NK-92 (cell line): ENCODE measurements around the gene CA5B.
"Not testable (repeated sequence)": the region's sequence is repeated elsewhere in the genome, so short reads cannot be mapped to it uniquely, and the experiment has no call there.

Source experiments
- DNase-seq: peaks from one replicate; lab custom pipeline; 2025; ENCODE audit not compliant: unreplicated experiment; lab: John Stamatoyannopoulos, UW

CA5B gene, protein sequence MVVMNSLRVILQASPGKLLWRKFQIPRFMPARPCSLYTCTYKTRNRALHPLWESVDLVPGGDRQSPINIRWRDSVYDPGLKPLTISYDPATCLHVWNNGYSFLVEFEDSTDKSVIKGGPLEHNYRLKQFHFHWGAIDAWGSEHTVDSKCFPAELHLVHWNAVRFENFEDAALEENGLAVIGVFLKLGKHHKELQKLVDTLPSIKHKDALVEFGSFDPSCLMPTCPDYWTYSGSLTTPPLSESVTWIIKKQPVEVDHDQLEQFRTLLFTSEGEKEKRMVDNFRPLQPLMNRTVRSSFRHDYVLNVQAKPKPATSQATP

DNA sequence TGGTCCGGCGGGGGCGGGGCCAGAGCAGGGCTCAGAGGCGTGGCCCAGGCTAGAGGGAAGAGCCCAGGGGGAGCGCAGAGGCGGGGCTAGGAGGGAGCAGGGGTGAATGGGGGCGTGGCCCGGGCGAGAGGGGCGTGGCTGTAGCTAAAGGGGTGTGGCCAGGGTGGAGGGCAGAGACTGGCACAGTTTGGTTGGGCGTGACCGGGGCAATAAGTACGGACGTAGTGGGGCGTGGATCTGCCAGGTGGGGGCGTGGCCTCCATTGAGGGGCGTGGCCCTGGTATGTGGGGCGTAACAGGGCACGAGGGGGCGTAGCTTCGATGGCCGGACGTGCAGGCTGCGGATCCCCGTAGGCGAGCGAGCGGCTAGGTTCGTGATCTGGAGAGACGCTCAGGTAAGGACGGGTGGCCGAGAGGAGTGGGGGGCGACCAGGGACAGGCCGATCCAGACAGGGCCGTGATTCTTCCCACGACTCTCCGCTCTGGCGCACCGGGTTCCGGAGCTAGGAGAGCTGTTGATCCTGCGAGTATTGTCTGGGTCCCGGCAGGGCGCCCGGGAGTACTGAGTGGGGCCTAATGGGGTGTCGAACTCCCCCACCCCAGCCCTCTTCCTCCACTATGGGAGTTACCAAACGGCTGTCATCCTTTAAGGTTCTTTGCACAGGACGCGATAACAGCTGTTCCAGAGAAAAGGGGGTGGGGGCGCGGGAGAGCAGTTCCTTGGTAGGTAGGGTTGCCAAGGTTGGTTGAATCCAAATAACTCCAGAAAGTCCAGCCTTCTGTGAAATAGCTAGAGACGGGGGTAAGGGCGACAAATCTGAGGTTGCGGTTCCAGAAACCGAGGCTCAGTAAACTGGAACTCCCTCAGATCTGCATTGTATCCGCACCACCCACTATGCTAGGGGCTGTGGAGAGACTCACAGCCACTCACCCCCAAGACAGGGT lies at the start of gene CA5B:
Gene CA5B, plus strand, starts transcription at position 312 of the 944 bp plus-strand sequence. CDS start 11,754 bp downstream, outside the sequence.
- peak; percentile 61 for DNase-seq

DNA sequence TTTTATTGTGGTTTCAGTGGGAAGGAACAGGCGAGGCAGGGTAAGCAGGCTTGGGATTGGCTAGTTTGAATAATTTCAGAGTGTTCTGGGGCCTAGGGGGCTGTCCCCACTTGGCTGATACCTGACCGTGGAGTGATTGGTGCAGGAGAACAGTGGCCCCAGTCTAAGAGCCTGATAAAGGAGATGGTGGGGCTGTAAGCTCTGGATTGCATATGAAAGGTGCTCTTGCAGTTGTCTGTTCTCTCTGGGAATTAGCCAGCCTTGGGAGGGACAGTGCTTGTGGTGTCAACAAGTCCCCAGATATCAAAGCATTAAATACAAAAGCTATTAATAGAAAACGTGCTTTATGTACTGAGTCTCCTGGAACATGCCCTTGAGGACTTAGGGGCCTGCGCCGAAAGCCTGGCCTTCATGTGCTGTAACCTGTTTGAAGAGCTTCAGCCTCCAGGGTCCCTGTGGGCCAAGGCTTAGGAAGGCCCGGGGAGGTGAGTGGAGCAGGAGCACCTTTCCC lies 43.1 kb upstream of the CA5B start:
- DNase-seq, result no peak

DNA sequence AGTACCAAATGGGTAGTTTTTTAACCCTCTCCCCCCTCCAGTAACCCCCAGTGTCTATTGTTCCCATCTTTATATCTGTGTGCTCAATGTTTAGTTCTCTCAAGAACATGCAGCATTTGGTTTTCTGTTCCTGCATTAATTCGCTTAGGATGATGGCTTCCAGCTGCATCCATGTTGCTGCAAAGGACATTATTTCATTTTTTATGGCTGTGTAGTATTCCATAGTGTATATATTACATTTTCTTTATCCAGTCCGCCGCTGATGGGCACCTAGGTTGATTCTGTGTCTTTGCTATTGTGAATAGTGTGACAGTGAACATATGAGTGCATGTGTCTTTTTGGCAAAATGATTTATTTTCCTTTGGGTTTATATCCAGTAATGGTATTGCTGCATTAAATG lies 41.6 kb upstream of the CA5B start:
- no peak for DNase-seq

DNA sequence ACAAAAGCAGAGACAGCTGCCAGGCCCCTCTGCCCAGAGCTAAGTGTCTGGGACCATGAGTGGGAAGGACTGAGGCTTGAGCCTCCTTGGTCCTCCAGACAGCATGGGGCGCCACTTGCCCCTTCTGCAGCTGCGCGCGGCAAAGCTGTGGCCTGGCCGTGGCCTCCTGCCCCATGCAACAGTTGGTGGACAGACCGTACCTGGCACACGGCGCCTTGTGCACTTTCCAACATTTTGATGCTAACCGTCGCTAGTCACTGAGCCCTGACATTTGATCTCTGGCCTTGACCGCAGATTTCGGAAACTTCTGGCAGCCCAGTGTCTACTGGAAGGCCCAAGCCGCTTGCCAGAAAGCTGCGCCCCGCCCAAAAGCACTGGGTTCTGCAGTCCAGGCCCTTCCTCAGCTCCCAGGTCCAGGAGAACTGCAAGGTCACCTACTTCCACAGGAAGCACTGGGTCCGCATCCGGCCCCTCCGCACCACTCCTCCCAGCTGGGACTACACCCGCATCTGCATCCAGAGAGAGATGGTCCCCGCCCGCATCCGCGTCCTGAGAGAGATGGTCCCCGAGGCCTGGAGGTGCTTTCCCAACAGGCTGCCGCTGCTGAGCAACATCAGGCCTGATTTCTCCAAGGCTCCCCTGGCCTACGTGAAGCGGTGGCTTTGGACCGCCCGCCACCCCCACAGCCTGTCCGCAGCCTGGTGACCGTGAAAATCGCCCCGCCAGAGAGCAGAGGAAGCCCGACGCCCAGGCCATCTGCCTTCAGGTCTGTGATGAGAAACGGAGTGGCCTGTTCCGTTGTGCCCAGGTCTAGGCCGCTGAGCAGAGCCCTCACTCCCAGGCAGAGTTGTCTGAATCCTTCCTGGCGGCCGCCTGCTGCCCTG lies 35.3 kb upstream of the CA5B start:
- no peak for DNase-seq

DNA sequence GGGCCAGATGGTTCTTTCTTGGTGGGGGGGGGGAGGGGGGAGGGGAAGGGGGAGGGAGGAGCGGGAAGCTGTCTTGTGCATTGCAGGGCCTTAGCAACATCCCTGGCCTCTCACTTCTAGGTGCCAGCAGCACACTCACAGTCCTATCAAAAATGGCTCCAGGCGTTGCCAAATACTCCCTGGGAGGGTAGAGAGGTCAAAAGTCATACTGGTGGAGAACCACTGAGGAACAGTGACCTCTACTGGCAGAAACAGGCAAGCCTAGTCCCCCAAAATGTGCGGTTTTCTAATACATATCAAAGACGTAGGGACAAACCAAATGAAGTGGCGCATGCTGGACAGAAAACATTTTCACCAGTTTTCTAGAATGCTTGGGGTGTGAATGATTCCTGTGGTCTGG lies 34.3 kb upstream of the CA5B start:
- DNase-seq, result not testable (repeated sequence)

DNA sequence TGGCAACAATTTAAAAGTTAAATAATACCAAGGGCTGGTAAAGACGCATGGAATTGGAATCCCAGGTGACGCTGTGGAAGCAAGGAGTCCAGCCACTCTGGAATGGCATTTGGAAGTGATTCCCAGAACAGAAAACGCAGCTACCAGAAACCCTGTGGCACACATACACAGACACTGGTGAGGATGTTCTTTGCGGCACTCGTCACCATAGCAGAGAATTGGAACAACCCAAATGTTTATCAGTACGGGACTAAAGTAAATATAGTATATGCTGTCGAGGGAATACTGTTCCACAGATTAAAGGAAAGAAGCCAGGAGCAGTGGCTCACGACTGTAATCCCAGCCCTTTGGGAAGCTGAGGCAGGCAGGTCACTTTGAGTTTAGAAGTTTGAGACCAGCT lies 33.8 kb upstream of the CA5B start:
- DNase-seq, result not testable (repeated sequence)

DNA sequence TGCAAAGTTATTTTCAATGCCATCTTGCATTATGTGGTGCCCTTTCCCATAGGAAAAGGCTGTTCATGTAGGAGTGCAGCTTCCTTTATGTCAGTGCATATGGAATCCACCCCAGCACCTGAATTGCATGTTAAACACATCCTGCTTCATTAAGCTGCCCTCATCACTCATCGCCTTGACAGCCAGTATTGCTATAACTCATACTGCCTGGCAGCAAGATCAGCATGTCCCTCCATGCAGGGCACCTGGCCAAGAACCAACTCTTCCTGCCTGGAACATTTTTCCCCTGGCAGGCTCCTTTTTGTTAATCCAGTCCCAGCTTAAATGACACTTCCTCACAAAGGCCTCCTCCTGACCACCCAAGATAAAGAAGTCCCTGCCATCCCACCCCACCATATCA lies 23.5 kb upstream of the CA5B start:
- no peak for DNase-seq

DNA sequence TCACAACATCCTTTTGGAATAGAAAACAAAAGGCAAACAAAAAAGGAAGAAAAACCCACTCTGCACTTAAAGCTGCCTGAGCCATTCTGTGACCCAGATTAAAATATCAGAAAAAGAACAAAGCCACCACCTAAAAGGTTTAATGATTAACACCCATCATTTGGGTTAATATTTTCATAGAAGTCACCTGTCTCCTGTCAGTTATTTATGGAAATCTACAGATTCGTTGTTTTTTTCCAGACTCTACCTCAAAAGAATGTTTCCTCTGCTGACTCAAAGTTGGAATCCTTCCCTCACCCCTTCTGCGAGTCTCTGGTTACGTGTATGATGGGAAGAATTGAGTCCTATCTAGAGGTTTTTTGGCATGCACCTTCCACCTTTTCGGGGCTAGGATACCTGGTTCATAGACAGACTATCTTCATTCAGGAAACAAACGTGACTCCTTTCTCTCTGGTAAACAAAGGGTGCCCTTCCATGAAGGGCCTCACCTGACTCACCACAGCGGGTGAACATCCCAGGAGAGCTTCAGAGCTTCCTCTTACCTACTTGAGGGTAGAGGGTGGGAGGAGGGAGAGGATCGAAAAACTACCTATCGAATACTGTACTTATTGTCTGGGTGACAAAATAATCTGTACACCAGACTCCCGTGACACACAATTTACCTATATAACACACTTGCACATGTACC lies 19.6 kb upstream of the CA5B start:
- DNase-seq, result no peak

DNA sequence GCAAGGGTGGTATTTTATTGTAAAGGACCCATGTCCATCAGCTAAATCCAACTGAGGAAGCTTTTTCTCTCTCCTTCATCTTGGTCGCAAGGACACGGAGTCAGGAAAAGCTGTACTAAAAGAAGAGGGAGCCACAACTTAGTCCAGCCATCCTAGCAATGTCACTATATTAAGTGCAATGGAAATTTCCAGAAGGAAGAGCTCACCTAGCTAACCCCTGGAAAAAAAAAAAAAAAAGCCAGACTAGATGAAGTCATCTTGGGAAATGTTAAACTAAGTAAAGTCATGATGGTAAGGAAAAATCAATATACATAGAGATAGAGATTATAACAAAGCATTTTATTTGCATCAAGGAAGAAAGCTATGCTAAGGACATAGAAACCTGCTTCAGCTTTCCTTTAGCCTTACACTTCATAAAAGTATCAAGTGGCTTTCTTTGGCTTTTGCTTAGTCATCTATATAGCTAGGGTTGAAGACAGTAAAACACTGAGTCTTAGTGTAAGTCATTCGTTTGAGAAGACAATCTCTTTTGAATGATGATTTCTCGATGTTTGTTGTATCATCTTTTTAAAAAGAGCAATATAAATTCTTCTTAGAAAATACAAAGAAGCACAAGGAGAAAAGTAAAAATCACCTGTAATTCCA lies 18.6 kb upstream of the CA5B start:
- DNase-seq, result no peak

DNA sequence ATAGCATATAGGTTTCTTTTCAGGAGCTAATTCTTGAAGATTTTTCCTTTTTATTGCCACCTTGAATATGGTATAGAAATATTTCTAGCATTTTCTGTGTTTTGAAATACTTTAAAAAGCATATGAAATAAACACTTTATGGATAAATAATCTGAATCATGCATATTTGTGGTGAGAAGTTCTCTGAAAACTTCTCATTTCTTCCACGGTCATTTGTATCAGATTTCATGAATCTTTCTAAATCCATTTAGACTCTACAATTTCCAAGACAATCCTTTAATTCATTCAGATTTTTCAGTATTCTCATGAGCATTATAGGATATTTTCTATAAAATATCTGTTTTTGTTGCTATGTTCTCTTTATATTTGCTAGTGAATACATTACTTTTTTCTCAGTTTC lies 16.2 kb upstream of the CA5B start:
- DNase-seq, result no peak

DNA sequence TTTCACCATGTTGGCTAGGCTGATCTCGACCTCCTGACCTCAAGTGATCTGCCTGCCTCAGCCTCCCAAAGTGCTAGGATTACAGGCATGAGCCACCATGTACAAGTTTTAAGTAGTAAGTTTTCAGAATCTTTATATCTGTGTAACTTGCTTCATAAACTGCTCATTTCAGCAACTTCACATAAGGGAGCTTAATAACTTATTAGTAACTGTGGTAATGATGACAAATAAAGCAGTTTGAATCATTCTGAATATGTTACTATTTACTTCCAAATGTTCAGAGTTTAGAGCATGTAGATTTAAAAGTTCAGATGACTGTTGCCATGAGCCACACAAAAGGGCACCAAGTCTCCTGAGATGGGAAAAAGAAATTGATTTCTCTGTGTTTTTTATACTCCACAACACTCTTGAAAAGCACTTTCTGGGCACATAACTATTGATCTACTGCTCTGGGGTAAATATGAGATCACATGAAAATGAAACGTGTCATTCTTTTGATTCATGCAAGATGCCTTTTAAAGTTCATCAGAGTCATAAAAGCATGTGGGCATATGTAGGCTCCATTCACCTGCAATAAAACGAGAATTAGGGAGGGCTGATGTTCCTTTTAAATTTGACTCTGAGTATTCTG lies 14.1 kb upstream of the CA5B start:
- no peak for DNase-seq

DNA sequence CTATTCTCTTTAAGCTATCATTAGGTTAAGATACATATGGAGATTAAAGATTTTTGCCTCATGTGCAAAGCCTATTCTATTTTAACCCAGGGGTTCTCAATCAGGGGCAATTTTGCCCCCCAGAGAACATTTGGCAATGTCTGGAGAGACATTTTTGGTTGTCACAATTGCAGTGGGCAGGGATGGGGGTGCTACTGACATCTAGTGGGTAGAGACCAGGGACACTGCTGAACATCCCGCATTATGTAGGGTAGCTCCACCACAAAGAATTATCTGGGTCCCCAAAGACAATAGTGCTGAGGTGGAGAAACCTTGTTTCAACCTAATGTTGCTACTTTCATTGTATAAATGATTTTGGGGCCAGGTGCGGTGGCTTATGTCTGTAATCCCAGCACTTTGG lies 13.2 kb upstream of the CA5B start:
- no peak for DNase-seq

DNA sequence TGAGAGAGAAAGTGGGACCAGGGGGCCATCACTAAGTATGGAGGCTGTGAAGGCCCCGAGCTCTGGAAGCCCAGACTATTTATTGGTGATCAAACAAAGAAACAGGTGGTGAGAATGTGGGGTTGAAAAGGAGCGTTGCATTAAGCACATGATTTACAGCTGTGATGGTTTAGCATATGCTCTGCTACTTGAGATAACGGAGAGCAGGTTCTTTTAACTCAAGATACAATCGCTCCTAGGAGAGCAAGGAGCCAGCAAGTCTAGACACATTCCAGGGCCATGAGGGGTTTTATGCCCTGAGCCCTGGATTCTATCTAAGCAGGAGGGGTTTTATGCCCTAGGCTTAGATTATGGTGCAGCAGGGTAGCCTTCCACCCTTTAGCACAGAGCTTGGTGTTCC lies 6.7 kb upstream of the CA5B start:
- DNase-seq, result not testable (repeated sequence)

DNA sequence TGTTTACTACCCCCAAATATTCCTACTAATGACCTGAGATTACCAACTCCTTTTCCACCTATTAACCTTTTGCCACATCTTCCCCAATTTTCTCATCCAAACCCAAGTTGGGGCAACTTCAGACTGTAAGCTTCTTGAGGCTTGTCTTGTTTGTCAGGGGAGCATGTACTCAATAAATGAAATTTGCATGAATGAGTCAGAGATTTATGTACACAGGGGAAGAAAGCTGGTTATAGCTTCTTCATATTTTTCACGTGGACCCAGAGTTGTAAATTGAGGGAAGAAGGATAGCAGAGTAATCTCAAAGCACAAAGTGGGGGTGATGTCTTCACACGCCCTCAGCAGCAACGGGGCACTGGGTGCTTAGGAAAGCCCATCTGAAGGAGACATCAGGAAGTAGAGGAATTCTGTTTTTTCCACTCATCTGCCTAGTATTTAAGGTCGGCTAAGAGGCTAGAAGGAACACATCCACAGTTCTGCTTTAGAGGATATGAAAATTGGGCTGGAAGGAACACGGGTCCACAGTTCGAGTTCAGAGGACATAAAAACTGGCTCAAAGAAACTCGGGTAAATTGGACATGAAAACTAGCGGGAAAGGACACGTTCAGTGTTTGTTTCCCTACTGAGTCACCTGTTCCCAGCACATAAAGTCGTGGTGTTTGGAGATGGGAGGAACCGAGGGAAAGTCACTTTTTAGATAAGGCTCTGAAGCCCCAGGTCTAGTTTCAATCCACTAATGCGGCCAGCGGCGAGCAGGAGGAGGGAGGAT lies 696 bp upstream of the CA5B start:
- DNase-seq, result no peak

DNA sequence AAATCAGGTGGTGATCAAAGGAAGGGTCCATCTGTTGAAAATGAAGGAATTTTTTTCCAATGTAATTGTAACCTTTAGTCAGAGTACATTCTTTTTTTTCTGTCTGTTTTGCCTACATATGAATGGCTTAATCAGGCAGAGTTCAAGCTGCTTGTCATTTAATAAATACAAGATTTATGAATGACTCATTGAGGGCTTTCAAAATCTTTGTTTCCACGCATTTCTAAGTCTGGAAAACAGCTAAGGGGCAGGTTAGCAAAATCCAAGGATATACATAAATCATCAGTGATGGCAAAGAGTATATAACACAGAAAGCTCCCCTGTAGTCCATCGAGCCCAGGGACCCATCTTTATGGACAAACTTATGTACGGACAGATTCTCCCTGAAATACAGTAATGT lies 1.8 kb downstream of the CA5B start:
- no peak for DNase-seq

DNA sequence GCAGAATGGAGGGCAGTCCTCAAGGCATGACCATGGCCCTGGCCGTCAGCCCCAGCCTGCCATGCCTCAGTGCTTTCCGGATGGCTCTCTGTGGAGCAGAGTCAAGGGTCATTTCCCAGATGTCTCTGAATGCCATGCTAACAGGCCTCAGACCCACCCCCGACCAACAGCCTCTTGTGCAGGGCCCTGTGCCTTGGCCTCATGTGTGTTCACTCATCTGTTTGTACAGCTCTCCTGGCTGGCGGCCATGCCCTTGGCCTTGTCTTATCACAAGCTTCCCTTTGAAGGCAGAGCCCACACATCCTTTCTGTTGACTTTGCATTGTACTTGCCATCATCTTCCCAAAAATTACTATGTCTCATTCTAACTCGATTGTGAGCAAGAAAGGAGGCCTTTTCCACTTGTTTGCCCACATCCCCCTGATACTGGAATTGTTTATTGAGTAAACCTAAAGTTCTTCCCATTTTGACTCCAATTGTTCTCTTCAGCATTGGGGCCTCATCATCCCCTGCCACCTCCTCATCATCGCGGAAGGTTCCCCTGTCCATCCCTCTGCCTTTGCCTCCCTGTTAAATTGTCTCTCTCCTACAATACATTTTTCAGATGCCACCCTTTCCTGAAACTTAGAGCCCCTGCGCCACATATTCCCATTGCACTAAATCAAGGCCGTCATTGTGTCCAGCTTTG lies 6.3 kb downstream of the CA5B start:
- no peak for DNase-seq

DNA sequence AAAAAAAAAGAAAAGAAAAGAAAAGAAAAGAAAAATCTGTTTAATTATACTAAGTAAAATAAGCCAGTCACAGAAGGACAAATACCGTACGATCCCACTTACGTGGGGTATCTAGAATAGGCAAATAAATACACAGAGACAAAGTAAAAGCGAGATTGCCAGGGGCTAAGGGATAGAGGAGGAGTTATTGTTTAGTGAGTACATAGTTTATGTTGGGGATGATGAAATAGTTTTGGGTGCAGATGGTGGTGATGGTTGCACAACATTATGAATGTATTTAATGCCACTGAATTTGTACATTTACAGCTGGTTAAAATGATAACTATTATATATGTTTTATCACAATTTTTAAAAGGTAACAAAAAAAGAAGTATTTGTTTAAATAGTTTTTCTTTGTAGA lies 7.1 kb downstream of the CA5B start:
- no peak for DNase-seq

DNA sequence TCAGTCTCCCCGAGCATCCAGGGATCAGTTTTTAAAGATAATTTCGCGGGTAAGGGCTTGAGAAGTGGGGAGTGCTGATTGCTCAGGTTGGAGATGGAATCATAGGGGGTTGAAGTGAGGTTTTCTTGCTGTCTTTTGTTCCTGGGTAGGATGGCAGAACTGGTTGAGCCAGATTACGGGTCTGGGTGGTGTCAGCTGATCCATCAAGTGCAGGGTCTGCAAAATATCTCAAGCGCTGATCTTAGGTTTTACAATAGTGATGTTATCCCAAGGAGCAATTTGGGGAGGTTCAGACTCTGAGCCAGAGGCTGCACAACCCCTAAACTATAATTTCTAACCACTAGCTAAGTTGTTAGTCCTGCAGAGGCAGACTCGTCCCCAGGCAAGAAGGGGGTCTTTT lies 8.6 kb downstream of the CA5B start:
- not testable (repeated sequence) for DNase-seq
